ENCODE measurements around the gene CPB1.

Gene CPB1

GRCh38 chr3:148829926-148830325 lies 2.3 kb downstream of the CPB1 start:
- DNase-seq (ENCODE audit: low read depth, low spot score): no peak

DNA sequence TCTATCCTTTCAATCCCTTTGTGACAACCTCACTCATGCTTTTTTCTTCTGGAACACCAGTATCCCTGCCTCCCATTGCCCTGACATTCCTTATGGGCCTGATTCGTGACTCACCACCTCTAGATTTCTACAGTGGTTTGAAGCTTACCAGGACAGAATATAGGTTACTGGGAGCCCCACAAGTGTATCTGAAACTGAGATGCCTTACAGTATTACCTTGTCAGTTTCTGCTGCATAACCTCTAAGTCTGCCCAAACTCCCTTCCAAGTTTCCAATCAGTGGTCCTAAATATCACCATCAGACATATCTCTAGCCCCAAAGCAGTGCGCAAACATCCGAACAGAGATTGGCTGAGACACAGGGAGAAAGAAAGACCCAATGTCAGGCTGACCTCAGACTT lies 5.6 kb downstream of the CPB1 start:
- peak; percentile 5 for DNase-seq (ENCODE audit: low read depth, low spot score)

- DNase-seq (ENCODE audit: low read depth, low spot score): no peak
Observed at GRCh38 chr3:148839805-148840204, 12.2 kb downstream of the CPB1 start.

DNA sequence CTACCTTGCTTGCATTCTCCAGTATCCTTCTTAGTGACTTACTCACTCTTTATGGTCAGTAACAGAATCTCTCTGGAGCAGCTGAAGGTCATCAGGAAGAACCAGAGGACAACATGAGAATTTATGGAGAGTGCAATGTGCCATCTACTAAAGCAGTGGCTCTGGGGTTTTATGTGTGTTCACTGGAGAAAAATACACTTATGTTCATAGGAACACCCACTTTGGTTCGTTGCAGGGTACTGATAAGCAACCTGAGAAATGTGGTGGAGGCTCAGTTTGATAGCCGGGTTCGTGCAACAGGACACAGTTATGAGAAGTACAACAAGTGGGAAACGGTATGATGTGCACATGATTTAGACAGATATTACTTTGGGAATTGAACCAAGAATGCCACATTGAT lies 12.8 kb downstream of the CPB1 start:
- no peak for DNase-seq (ENCODE audit: low read depth, low spot score)

- no peak for DNase-seq (ENCODE audit: low read depth, low spot score)
Observed at GRCh38 chr3:148845756-148846395, 18.3 kb downstream of the CPB1 start.

GRCh38 chr3:148847351-148847750 lies 19.7 kb downstream of the CPB1 start:
- DNase-seq (ENCODE audit: low read depth, low spot score): peak; percentile 14

DNA sequence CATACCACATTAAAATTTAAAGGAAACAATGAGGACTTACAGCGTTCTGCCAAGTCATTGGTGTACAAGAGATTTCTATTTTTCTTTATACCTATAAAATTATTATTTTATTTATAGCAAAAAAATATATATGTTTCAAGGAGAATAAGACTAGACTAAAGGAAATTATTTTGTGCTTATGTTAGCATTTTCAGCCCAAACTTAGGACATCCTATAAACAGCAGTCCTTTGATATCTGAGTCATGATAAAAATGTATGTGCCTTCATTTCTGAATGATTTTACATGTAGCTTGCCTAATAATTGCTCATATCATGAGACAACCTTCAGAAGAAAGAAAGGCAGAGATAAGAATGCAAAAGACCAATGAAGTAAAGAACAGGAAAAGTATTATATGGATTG lies 20.8 kb downstream of the CPB1 start:
- no peak for DNase-seq (ENCODE audit: low read depth, low spot score)

DNA sequence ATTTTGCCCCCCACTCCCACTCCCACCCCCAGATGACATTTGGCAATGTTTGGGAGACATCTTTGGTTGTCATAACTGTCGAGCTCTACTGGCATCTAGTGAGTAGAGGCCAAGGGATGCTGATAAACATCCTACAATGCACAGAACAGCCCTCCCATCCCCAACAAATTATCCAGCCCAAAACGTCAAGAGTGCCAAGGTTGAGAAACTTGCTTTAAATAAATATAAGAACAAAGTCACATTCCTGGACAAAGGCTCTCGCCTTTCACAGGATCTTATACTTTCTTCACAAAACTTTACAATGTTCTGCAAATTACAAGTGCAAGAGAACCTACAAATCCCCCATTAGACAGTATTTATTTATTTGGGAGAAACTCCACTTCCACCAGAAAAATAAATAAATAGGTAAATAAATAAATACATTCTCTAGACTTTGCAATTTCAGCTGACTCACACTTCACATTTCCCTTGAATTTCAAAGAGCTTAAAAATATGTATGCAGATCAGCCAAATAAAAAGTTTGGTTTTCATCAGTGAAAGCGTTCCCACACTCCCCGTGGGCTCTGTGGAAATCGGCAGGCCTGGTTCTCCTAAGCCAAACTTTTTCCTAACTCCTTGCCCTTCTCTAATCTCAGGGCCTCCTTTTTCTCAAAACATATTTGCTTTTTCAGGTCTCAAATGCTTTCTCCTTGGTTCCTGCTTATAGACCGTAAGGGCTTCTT lies 24.8 kb downstream of the CPB1 start:
- no peak for DNase-seq (ENCODE audit: low read depth, low spot score)

DNA sequence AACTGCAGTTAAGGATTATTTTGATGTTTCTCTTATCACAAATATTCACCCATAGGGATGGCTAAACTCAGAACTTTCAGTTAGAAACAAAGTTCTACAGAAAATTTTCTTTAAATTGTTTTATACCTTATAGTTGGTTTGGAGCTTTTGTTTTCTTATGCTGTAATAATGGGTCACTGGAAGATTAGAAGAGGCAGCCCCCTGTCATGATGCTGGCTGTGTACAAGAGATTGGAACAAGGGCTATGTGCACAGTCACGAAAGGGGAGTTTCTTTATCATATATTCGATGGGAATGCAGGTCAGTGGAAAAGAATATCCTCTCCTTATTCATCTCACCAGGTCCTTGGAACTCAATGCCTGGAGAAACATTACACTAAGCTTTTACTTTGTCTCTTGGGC lies 25.5 kb downstream of the CPB1 start:
- no peak for DNase-seq (ENCODE audit: low read depth, low spot score)

GRCh38 chr3:148854061-148854460 lies 26.4 kb downstream of the CPB1 start:
- no peak for DNase-seq (ENCODE audit: low read depth, low spot score)

- DNase-seq (ENCODE audit: low read depth, low spot score): no peak
Observed at GRCh38 chr3:148856384-148856783, 28.8 kb downstream of the CPB1 start.

DNA sequence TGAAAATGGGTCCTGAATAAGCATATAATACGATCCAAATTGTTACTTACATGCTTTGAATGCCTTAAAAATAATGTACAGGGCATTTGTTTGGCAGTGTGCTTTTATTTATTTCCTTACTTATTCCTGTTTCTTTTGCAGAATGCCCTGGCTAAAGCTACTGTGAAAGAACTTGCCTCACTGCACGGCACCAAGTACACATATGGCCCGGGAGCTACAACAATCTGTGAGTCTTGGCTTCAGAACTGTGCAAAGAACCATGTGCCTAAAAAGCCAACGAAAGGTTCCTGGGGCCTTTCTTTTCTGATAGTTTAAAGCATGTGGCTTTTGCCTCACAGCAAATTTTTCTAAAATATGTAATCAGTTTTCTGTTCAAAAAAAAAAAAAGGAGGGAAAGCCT lies 29.7 kb downstream of the CPB1 start:
- DNase-seq (ENCODE audit: low read depth, low spot score): no peak

DNA sequence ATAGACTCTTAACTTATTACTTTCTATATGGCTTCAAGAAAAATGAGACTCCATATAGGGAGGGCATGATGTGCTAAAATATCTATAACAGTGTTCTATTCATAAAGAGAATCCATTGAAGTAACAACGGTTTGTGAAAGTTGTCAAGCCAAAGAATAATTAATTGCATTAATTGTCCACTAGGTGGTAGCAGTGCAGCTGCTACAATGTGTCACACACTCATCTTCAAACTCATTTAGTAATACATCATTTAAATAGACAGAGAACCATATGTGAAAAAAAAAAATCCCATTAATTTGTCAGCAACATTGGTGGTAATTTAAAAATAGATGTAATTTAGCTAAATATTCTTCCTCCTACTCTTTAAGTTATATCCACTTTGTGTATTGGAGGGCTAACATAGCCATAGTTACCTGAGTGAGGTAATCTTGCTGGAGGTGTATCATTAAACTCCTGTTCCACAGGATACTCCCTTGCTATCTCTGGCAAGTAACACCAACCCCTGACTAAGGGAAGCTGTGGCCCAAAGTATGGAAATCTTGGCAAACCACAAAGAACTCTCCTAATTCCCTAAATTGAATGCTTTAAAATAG lies 33.8 kb downstream of the CPB1 start:
- DNase-seq (ENCODE audit: low read depth, low spot score): peak; percentile 66

- DNase-seq (ENCODE audit: low read depth, low spot score): no peak
Observed at GRCh38 chr3:148863297-148863696, 35.7 kb downstream of the CPB1 start.

- no peak for DNase-seq (ENCODE audit: low read depth, low spot score)
Observed at GRCh38 chr3:148863814-148864213, 36.2 kb downstream of the CPB1 start.

DNA sequence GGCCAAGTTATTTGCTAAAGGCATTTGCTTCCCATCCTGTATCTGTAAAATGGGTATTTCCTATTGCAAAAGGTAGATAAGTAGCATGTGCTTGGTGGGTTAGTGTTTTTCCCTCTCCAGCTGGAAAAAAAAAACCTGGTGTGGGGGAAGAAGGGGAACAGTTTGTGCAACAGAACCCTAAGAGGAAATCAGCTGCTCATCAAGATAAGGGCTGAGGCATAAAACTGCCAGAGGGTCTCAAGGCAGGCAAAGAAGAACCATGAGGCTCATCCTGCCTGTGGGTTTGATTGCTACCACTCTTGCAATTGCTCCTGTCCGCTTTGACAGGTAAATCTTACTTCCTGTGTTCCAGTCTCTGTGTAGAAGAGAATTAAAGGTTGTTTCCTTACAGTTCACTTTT lies 37.4 kb downstream of the CPB1 start, which contains the start of gene CPA3:
Gene CPA3, plus strand, starts transcription at position 248 of the 400 bp plus-strand sequence. Its CDS starts 12 bp downstream, at position 260.
- no peak for DNase-seq (ENCODE audit: low read depth, low spot score)

DNA sequence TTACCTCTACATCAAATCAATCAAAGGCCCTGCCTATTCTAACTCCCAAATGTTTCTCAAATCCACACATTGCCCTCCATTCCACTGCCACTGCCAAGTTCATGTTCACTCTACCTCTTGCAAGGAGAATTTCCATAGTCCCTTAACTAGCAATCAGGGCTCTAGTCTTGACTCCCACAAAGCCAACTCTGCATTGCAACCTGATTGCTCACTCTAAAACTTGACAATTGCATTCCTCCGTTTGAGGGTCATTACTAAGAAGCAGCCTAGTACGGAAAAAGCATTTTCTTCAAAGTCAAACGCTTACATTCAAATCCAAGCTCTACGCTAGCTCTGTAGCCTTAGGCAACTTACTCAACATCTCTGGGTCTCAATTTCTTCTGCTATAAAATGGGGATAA lies 38.6 kb downstream of the CPB1 start:
- peak; percentile 94 for DNase-seq (ENCODE audit: low read depth, low spot score)

- no peak for DNase-seq (ENCODE audit: low read depth, low spot score)
Observed at GRCh38 chr3:148873270-148873927, 45.8 kb downstream of the CPB1 start.

DNA sequence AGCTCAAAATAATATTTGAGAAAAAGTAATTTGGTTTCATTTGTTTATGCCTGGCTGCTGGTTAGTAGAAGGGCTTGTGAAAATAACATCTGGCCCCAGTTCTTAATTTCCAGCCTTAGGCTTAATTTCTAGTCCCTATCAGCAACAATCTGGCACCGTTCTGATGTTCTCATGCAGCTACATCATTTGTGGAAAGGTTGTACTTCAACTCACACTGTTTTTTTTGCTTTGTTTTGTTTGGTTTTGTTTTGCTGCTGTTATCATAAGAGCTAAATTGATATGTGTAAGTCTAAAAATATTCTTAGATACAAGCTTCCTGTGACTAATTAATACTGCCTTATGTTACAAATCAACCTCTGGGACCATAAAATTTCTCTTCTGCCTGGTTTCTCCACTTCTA lies 46.4 kb downstream of the CPB1 start:
- no peak for DNase-seq (ENCODE audit: low read depth, low spot score)

GRCh38 chr3:148878095-148878494 lies 50.5 kb downstream of the CPB1 start:
- no peak for DNase-seq (ENCODE audit: low read depth, low spot score)

DNA sequence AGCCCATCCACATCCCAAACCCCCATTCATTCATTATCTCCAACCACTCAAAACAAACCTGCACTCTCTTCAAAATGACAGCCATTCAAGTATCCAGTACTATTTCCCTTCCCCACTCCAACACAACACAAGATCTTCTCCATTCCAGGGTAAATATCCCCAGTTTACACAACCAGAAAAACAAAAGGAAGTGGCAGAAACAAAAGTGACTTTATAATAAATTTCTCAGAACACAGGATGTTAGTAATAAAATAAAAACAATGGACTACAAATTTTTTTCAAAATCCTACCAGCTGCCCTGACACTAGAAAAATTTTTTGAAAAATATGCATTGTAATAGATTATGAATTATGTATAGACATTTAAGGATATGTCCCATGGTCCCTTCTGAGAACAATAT lies 51.6 kb downstream of the CPB1 start:
- DNase-seq (ENCODE audit: low read depth, low spot score): no peak

GRCh38 chr3:148880681-148881080 lies 53.1 kb downstream of the CPB1 start:
- no peak for DNase-seq (ENCODE audit: low read depth, low spot score)

GRCh38 chr3:148881286-148881685 lies 53.7 kb downstream of the CPB1 start:
- no peak for DNase-seq (ENCODE audit: low read depth, low spot score)
